Measurements from ENCODE around the gene RAB4A.

GRCh38 chr1:229224308-229224707, 46.6 kb upstream of the RAB4A start:
- no peak for TF ChIP-seq CEBPB (IDR thresholded peaks at IDR 0.05; ENCODE audit: low read depth, low read length)
- no peak for TF ChIP-seq NFE2L2 (IDR thresholded peaks at IDR 0.05; ENCODE audit: low read depth, low read length)
- TF ChIP-seq POLR2A (IDR thresholded peaks at IDR 0.05; ENCODE audit: low read depth, low read length) = no peak

All from IMR-90 (cell line).